Testis (tissue), 3 donors: Measurements from ENCODE around the gene CEMIP2. TPM values are rescaled to one million over a fixed set of nuclear protein-coding genes. Genes with fewer than 3 reads are reported as not detected.

Experiments
- DNase-seq: peaks from one replicate; pipeline ENCODE4 v3.0.0-alpha.2; 2019
- H3K27ac ChIP-seq, 2 donors: fragments of 200-600 bp; sonication (generic); one replicate each; pipeline ENCODE4 v1.5.1; 2019
- H3K27me3 ChIP-seq: fragments of 200-600 bp; sonication (generic); one replicate; pipeline ENCODE4 v1.5.1; 2019
- H3K36me3 ChIP-seq: fragments of 200-600 bp; sonication (generic); one replicate; pipeline ENCODE4 v1.5.1; 2017; ENCODE audit warnings: low read depth; ENCODE audit errors: missing control alignments
- H3K4me1 ChIP-seq: fragments of 200-600 bp; sonication (generic); one replicate; pipeline ENCODE4 v1.5.1; 2019
- H3K4me3 ChIP-seq, 2 donors: fragments of 200-600 bp; sonication (generic); one replicate each; pipeline ENCODE4 v1.5.1; 2017 to 2019
- H3K9me3 ChIP-seq: fragments of 200-600 bp; sonication (generic); one replicate; pipeline ENCODE4 v1.5.1; 2017
- POLR2A ChIP-seq: fragments of 450-650 bp; IDR thresholded peaks from one replicate; pipeline ENCODE4 v1.6.1; 2017; ENCODE audit warnings: antibody characterized with exemption, mild to moderate bottlenecking, moderate library complexity
- WGBS, 2 donors: methylation state at CpG; one replicate each; pipeline ENCODE4 v1.1.5; 2018; 5-methylcytosine and 5-hydroxymethylcytosine counted together
- intact Hi-C: fragments of 100-400 bp; cut with DNase I; formaldehyde crosslinking; loops from one replicate; pipeline ENCODE4 v1.15.1; 2023; ENCODE audit warnings: low total_unique reads
- polyA plus RNA-seq: library from polyadenylated mRNA; stranded (reverse); fragments of 350-450 nt; fragmentation: Illumina TruSeq; extraction: RNeasy Lipid Tissue Mini Kit (QIAGEN cat#74804); gene quantifications from one replicate; pipeline ENCODE4 v1.2.3, GENCODE V29; 2014; ENCODE audit warnings: low read depth, low replicate concordance; ENCODE audit not compliant: insufficient read depth
- total RNA-seq, 2 donors: library from RNA; depleted of rRNA; stranded (reverse); fragments of >200 nt; gene quantifications; one replicate each; pipeline ENCODE4 v1.2.3, GENCODE V29; 2016
- TF ChIP-seq, protein P1 (sequence below), 3 experiments: fragments of 450-650 bp in 2 of 3; fragments of 200-600 bp in 1 of 3; sonication (generic) in 1 of 3; IDR thresholded peaks; one replicate each; pipeline ENCODE4 v1.5.1; 2016 to 2019; ENCODE audit warnings: antibody characterized with exemption in 3 of 3, mild to moderate bottlenecking in 2 of 3, moderate library complexity in 1 of 3

The CEMIP2 gene
- total and polyA plus RNA-seq, 3 donors from 2014 or later, result 18.3 to 146 (median 109) TPM

DNA sequence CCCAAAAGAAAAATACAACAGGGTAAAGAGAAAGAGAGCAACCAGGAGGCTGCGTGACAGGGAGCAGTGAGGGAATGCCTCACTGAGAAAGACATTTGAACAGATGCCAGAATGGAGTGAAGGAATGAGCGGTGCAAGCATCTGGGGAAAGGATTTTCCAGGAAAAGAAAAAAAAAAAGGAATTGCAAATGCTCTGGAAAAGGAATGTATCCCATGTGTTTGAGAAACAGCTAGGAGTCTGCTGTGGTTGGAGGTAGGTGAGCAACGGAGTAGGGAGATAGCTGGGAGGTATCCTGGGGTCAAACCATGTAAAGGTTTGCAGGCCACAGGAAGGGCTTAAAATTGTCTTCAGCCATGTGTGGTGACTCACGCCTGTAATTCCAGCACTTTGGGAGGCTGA, 23.6 kb upstream of the CEMIP2 start:
- TF ChIP-seq, protein P1, sequence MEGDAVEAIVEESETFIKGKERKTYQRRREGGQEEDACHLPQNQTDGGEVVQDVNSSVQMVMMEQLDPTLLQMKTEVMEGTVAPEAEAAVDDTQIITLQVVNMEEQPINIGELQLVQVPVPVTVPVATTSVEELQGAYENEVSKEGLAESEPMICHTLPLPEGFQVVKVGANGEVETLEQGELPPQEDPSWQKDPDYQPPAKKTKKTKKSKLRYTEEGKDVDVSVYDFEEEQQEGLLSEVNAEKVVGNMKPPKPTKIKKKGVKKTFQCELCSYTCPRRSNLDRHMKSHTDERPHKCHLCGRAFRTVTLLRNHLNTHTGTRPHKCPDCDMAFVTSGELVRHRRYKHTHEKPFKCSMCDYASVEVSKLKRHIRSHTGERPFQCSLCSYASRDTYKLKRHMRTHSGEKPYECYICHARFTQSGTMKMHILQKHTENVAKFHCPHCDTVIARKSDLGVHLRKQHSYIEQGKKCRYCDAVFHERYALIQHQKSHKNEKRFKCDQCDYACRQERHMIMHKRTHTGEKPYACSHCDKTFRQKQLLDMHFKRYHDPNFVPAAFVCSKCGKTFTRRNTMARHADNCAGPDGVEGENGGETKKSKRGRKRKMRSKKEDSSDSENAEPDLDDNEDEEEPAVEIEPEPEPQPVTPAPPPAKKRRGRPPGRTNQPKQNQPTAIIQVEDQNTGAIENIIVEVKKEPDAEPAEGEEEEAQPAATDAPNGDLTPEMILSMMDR (IDR thresholded peaks at IDR 0.05), result no peak
- no peak for TF ChIP-seq POLR2A
- Histone ChIP-seq H3K4me3 (no peak overlapping the region), H3K9me3 (no peaks in the 10 kb centered on the region), H3K27me3 (no peaks in the 10 kb centered on the region), H3K27ac (no peak overlapping the region), H3K36me3 (no peaks in the 10 kb centered on the region), H3K4me1 (no peaks in the 10 kb centered on the region)
- intact Hi-C loops, result no loop called here
- DNase-seq, result no peak
- 86 to 89% methylated on average over 4 of the region's 4 CpGs for WGBS, 2 donors

GRCh38 chr9:71790296-71790695, 22.0 kb upstream of the CEMIP2 start:
- Histone ChIP-seq H3K27ac (no peak overlapping the region), H3K4me1 (no peaks in the 10 kb centered on the region), H3K4me3 (no peak overlapping the region), H3K9me3 (no peaks in the 10 kb centered on the region), H3K36me3 (no peaks in the 10 kb centered on the region), H3K27me3 (no peaks in the 10 kb centered on the region)
- TF ChIP-seq, protein P1 (IDR thresholded peaks at IDR 0.05), result no peak
- TF ChIP-seq POLR2A, result no peak
- no peak for DNase-seq
- 81 to 90% methylated on average over 1 of the region's 1 CpG for WGBS, 2 donors
- intact Hi-C loops, result no loop called here

DNA sequence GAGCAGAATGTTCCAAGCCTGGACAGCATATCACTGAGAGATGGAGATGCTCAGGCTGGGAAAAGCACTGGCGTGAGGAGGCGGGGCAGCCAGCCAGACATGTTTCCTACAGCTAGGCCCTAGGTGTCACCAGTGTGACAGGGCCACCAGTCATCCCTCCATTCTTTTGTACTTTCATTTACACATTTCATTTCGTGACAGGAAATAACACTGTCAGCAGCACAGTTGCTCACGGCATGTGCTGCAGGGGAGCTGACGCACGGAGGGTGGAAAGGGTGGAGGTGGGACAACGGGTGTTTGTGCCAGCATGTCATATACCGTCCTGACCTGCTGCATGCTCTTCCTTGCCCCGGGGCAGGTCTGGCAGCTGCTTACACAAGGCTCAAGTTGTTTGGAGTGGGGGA, 14.8 kb upstream of the CEMIP2 start:
- TF ChIP-seq, protein P1 (IDR thresholded peaks at IDR 0.05), result no peak
- TF ChIP-seq POLR2A, result no peak
- Histone ChIP-seq H3K9me3 (no peaks in the 10 kb centered on the region), H3K4me1 (no peaks in the 10 kb centered on the region), H3K27me3 (no peaks in the 10 kb centered on the region), H3K27ac (no peak overlapping the region), H3K4me3 (no peak overlapping the region), H3K36me3 (no peaks in the 10 kb centered on the region)
- intact Hi-C loops, result no loop called here
- WGBS, 2 donors, result 72 to 91% methylated on average over 9 of the region's 9 CpGs
- DNase-seq, result no peak

GRCh38 chr9:71781391-71781790, 13.1 kb upstream of the CEMIP2 start:
- no peaks in the 10 kb centered on the region for H3K27me3 ChIP-seq
- DNase-seq, result no peak
- no peaks in the 10 kb centered on the region for H3K9me3 ChIP-seq
- intact Hi-C loops, result no loop called here
- H3K4me1 ChIP-seq, result no peaks in the 10 kb centered on the region
- no peaks in the 10 kb centered on the region for H3K36me3 ChIP-seq
- H3K27ac ChIP-seq, result no peak overlapping the region
- no peak for TF ChIP-seq POLR2A
- TF ChIP-seq, protein P1 (IDR thresholded peaks at IDR 0.05), result no peak
- no peak overlapping the region for H3K4me3 ChIP-seq

DNA sequence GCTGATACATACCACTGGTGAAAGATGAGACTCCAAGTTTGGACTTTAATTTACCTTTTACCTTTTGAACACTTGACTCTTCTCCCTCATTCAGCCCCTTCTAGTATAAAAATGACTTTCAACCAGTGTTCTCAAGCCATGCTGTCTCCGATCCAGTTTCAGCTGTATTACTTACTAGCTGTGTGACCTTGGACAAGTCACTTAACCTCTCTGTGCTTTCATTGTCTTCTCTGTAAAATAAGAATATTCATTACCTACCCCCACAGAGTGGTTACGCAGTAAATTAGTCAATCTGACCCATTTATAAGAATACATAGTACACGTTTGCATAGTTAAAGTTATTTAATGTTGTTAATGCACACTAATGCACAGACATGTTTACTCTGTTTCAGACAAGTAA, 12.6 kb upstream of the CEMIP2 start:
- Histone ChIP-seq H3K27me3 (no peaks in the 10 kb centered on the region), H3K9me3 (no peaks in the 10 kb centered on the region)
- 77 to 89% methylated on average over 3 of the region's 3 CpGs for WGBS, 2 donors

More for the DNA sequence above, 12.6 kb upstream of the CEMIP2 start:
- DNase-seq, result no peak
- Histone ChIP-seq H3K4me3 (no peak overlapping the region), H3K27ac (no peak overlapping the region), H3K4me1 (no peaks in the 10 kb centered on the region), H3K36me3 (no peaks in the 10 kb centered on the region)
- intact Hi-C loops, result no loop called here
- TF ChIP-seq, protein P1 (IDR thresholded peaks at IDR 0.05), result no peak
- no peak for TF ChIP-seq POLR2A
